Hair follicular keratinocyte (primary cell): ENCODE data around the gene PGP. TPM values are rescaled to one million over a fixed set of nuclear protein-coding genes. Genes with fewer than 3 reads are reported as not detected.

Experiments used
- total RNA-seq: library from RNA; depleted of rRNA; stranded (reverse); fragments of >200 nt; gene quantifications from 2 replicates; pipeline ENCODE4 v1.2.3, GENCODE V29; 2015

PGP gene
- total RNA-seq, result 18.6 and 24.5 TPM in 2 replicates

GRCh38 chr16:2214719-2214968 is at the start of gene PGP:
PGP (minus strand) TSS chr16:2214840; CDS start chr16:2214777, 63 bp downstream.

GRCh38 chr16:2251296-2252111 is 36.9 kb upstream of the PGP start, which contains the start of gene ECI1:
ECI1 (minus strand) TSS chr16:2251587; CDS start chr16:2251566, 21 bp downstream.

GRCh38 chr16:2236337-2237101 is 21.9 kb upstream of the PGP start, which contains the start of gene DNASE1L2:
DNASE1L2 (plus strand) TSS chr16:2236444; CDS start chr16:2236817, 373 bp downstream.

GRCh38 chr16:2223221-2223941 is 8.7 kb upstream of the PGP start, which contains the start of gene E4F1:
E4F1 (plus strand) TSS chr16:2223591; CDS start chr16:2223614, 23 bp downstream.

GRCh38 chr16:2210386-2211365 is 4.0 kb downstream of the PGP start, which contains the start of gene BRICD5:
BRICD5 (minus strand) TSS chr16:2210863; CDS start chr16:2210833, 30 bp downstream.

GRCh38 chr16:2205104-2205966 is 9.3 kb downstream of the PGP start, which contains the start of gene MLST8:
MLST8 (plus strand) TSS chr16:2205454; CDS start chr16:2206086, 632 bp downstream.

DNA sequence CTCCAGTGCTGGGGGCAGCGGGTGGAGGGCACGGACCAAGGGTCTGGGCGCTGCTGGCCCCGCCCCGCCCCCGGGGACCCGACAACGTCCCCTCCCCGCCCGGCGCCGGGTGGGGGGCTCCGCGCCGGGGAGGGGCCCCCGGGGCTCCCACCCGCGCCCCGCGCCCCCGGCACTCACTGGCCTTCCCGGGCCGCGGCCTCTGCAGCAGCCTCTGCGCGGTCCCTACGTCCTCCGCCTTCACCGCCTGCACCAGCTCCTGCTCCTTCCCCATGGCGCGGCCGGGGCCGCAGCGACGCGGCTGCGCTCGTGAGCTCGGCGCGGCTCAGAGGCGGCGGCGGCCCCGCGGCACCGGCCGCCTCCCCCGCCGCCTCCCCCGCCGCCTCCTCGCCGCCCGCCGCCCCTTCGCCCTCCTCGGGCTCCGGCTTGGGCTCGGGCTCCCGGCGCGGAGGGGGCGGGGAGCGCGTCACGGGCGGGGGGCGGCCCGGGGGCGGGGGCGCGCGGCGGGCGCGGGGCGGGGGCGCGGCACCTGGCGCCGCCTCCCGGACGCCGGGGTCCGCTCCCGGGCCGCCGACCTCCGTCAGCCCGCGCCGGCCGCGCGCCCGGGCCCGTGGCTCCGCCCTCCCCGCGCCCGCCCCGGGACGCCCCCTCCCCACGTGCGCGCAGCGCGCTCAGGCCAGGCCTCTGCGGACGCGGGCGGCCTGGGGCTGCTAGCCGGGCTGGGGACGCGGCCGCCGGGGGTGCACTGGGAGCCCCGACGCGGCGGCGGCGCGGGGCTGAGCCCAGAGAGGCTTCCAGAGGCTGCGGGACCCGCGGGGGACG is 18.3 kb downstream of the PGP start, which contains the start of gene CASKIN1:
TSS of gene CASKIN1 (minus strand) at position 444 of the 819 bp plus-strand sequence. CDS start at position 271, 173 bp downstream.

Other genes starting within 250 kb of the PGP start
- gene RNF151, start 248.0 kb downstream of the PGP start, total RNA-seq, result 0.16 TPM in 1 of 2 replicates, not detected in the other
- gene TBL3, start 242.8 kb downstream of the PGP start, total RNA-seq, result 85.0 and 114 TPM in 2 replicates
- gene NOXO1, start 233.4 kb downstream of the PGP start, total RNA-seq, result 1.2 and 2.1 TPM in 2 replicates
- gene GFER, start 230.6 kb downstream of the PGP start, total RNA-seq, result 21.3 and 23.3 TPM in 2 replicates
- 0.68 and 5.4 TPM in 2 replicates for gene SYNGR3, start 224.9 kb downstream of the PGP start, total RNA-seq
- gene ZNF598, start 205.0 kb downstream of the PGP start, total RNA-seq, result 62.8 and 87.5 TPM in 2 replicates
- 0.68 TPM in 1 of 2 replicates, not detected in the other for gene NPW, start 195.1 kb downstream of the PGP start, total RNA-seq
- 7.6 and 7.9 TPM in 2 replicates for gene NHERF2, start 187.9 kb downstream of the PGP start, total RNA-seq
- gene NTHL1, start 167.0 kb downstream of the PGP start, total RNA-seq, result 23.2 and 40.5 TPM in 2 replicates
- 22.3 and 23.4 TPM in 2 replicates for gene TSC2, start 166.9 kb downstream of the PGP start, total RNA-seq
- 44.1 and 44.7 TPM in 2 replicates for gene PKD1, start 78.9 kb downstream of the PGP start, total RNA-seq
- not detected in 2 replicates for gene RAB26, start 66.2 kb downstream of the PGP start, total RNA-seq
- gene TRAF7, start 59.1 kb downstream of the PGP start, total RNA-seq, result 70.1 and 85.1 TPM in 2 replicates
- gene CASKIN1, start 18.2 kb downstream of the PGP start, total RNA-seq, result under 0.01 and 0.16 TPM in 2 replicates
- gene MLST8, start 9.4 kb downstream of the PGP start, total RNA-seq, result 94.2 and 110 TPM in 2 replicates
- gene BRICD5, start 4.0 kb downstream of the PGP start, total RNA-seq, result 0.55 and 2.0 TPM in 2 replicates
- 24.7 and 29.4 TPM in 2 replicates for gene E4F1, start 8.8 kb upstream of the PGP start, total RNA-seq
- gene DNASE1L2, start 21.6 kb upstream of the PGP start, total RNA-seq, result 0.78 TPM in 1 of 2 replicates, not detected in the other
- gene ECI1, start 36.7 kb upstream of the PGP start, total RNA-seq, result 58.9 and 66.1 TPM in 2 replicates
- 162 and 206 TPM in 2 replicates for gene RNPS1, start 53.3 kb upstream of the PGP start, total RNA-seq
- gene ABCA3, start 125.9 kb upstream of the PGP start, total RNA-seq, result 0.16 TPM in 1 of 2 replicates, not detected in the other
- gene CCNF, start 214.6 kb upstream of the PGP start, total RNA-seq, result 10.7 and 35.5 TPM in 2 replicates
- gene TEDC2, start 245.3 kb upstream of the PGP start, total RNA-seq, result 5.6 and 14.3 TPM in 2 replicates